AG04450 (cell line): ENCODE data around the gene CNOT6L. TPM values are rescaled to one million over a fixed set of nuclear protein-coding genes. Genes with fewer than 3 reads are reported as not detected.

Source experiments
- CTCF ChIA-PET: fragments of 300-600, 350-600 bp; formaldehyde crosslinking; extraction: SDS; loops from one replicate; lab custom pipeline; 2022; ENCODE audit warnings: antibody characterized with exemption, inconsistent platforms; lab: Charles Lee
- POLR2A ChIA-PET: fragments of 350-600 bp; formaldehyde crosslinking; extraction: SDS; loops from one replicate; lab custom pipeline; 2021; ENCODE audit warnings: antibody characterized with exemption, inconsistent platforms; lab: Yijun Ruan, JAX
- DNase-seq: peaks from one replicate; pipeline ENCODE4 v3.0.0-alpha.2; 2011; ENCODE audit warnings: low read depth, low spot score
- H3K27ac ChIP-seq: one replicate; pipeline ENCODE4 v1.5.1; 2012; ENCODE audit warnings: low read depth, low read length, control low read depth
- H3K27me3 ChIP-seq: one replicate; pipeline ENCODE4 v1.6.0; 2012; ENCODE audit warnings: low read length; ENCODE audit not compliant: control insufficient read depth, insufficient read depth
- H3K4me3 ChIP-seq: 2 replicates; pipeline ENCODE4 v1.5.1; 2011; ENCODE audit warnings: mild to moderate bottlenecking, low read depth, low read length, control low read depth
- H3K9me3 ChIP-seq: 2 replicates; pipeline ENCODE4 v1.5.1; 2012; ENCODE audit warnings: low read length; ENCODE audit not compliant: control insufficient read depth, insufficient read depth
- CTCF ChIP-seq: IDR thresholded peaks from 2 replicates; pipeline ENCODE4 v1.5.1; 2011; ENCODE audit warnings: low read depth, low read length, control low read depth, inconsistent platforms
- polyA plus RNA-seq: library from polyadenylated mRNA; depleted of rRNA; stranded (reverse); fragments of >200 nt; gene quantifications from 2 replicates; pipeline ENCODE4 v1.2.3, GENCODE V29; 2011

CNOT6L gene
- polyA plus RNA-seq, 1 experiment, result 10.7 TPM

- no peak overlapping the region for H3K27ac ChIP-seq
- H3K9me3 ChIP-seq, result no peaks in the 10 kb centered on the region
- POLR2A ChIA-PET, result no interaction called here
- no peak for DNase-seq
- H3K27me3 ChIP-seq, result peaks cover 3% of the 10 kb centered on the region
- CTCF ChIA-PET, result no interaction called here
- H3K4me3 ChIP-seq, result no peak overlapping the region
- no peak for TF ChIP-seq CTCF
Measured at GRCh38 chr4:77859256-77859655, 40.1 kb upstream of the CNOT6L start.

- CTCF ChIA-PET, result no interaction called here
- no peak for TF ChIP-seq CTCF
- POLR2A ChIA-PET, result no interaction called here
Measured at GRCh38 chr4:77856152-77856551, 37.0 kb upstream of the CNOT6L start.

GRCh38 chr4:77854431-77855111 lies 35.4 kb upstream of the CNOT6L start:
- Histone ChIP-seq H3K9me3 (no peaks in the 10 kb centered on the region), H3K27ac (no peak overlapping the region), H3K27me3 (peaks cover 3% of the 10 kb centered on the region), H3K4me3 (no peak overlapping the region)
- TF ChIP-seq CTCF, result no peak
- DNase-seq, result no peak
- ChIA-PET CTCF (no interaction called here), POLR2A (no interaction called here)

More at GRCh38 chr4:77856152-77856551, 37.0 kb upstream of the CNOT6L start:
- peaks cover 3% of the 10 kb centered on the region for H3K27me3 ChIP-seq
- no peak for DNase-seq
- H3K9me3 ChIP-seq, result no peaks in the 10 kb centered on the region
- H3K27ac ChIP-seq, result no peak overlapping the region
- H3K4me3 ChIP-seq, result no peak overlapping the region

- Histone ChIP-seq H3K27ac (no peak overlapping the region), H3K9me3 (no peaks in the 10 kb centered on the region), H3K27me3 (peaks cover 3% of the 10 kb centered on the region), H3K4me3 (no peak overlapping the region)
- no peak for TF ChIP-seq CTCF
- ChIA-PET CTCF (no interaction called here), POLR2A (no interaction called here)
- no peak for DNase-seq
Measured at GRCh38 chr4:77852892-77853495, 33.8 kb upstream of the CNOT6L start.

DNA sequence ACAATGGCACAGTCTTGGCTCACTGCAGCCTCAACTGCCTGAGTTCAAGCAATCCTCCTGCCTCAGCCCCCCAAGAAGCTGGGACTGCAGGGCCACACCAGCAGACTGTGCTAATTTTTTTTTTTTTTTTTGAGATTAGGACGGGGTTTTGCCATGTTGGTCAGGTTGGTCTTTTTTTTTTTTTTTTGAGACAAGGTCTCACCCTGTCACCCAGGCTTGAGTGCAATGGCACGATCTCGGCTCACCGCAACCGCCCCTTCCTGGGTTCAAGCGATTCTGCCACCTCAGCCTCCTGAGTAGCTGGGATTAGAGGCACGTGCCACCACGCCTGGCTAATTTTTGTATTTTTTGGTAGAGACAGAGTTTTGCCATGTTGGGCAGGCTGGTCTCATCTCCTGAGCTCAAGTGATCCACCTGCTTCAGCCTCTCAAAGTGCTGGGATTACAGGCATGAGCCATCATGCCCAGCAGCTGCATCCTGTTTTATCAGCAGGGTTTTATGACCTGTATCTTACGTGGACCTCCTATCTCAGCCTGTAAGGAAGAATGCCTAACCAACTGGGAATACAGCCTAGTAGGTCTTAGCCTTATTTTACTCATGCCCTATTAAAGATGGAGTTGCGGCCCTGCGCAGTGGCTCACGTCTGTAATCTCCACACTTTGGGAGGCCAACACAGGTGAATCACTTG lies 30.3 kb upstream of the CNOT6L start:
- no peak for TF ChIP-seq CTCF
- no peak for DNase-seq
- H3K9me3 ChIP-seq, result no peaks in the 10 kb centered on the region
- POLR2A ChIA-PET, result no interaction called here
- CTCF ChIA-PET, result no interaction called here
- H3K4me3 ChIP-seq, result no peak overlapping the region
- no peak overlapping the region for H3K27ac ChIP-seq
- H3K27me3 ChIP-seq, result no peaks in the 10 kb centered on the region
